Sigmoid colon (tissue), 7 donors: Measurements from ENCODE around the gene L3MBTL1. TPM values are rescaled to one million over a fixed set of nuclear protein-coding genes. Genes with fewer than 3 reads are reported as not detected.

Source experiments
- DNase-seq: peaks from one replicate; pipeline ENCODE4 v3.0.0-alpha.2; 2019
- H3K27ac ChIP-seq, 4 donors: fragments of 200-600 bp; sonication (generic); one replicate each; pipeline ENCODE4 v1.5.1; 2016 to 2019; ENCODE audit warnings: mild to moderate bottlenecking in 1 of 4
- H3K27me3 ChIP-seq, 3 donors: fragments of 200-600 bp; sonication (generic); one replicate each; pipeline ENCODE4 v1.5.1; 2019; ENCODE audit warnings: mild to moderate bottlenecking in 1 of 3
- H3K36me3 ChIP-seq, 4 donors: fragments of 200-600 bp; sonication (generic); one replicate each; pipeline ENCODE4 v1.5.1; 2016 to 2019
- H3K4me1 ChIP-seq, 4 donors: fragments of 200-600 bp; sonication (generic); one replicate each; pipeline ENCODE4 v1.5.1; 2017 to 2019
- H3K4me3 ChIP-seq, 4 donors: fragments of 200-600 bp; sonication (generic); one replicate each; pipeline ENCODE4 v1.5.1; 2017 to 2019; ENCODE audit warnings: mild to moderate bottlenecking in 2 of 4, moderate library complexity in 1 of 4
- H3K9me3 ChIP-seq, 4 donors: fragments of 200-600 bp in 3 of 4; sonication (generic) in 3 of 4; one replicate each; pipeline versions ENCODE4 v1.5.1 to v1.6.1; 2013 to 2019
- EP300 ChIP-seq, 4 donors: sonication (generic); formaldehyde crosslinking; IDR thresholded peaks; one replicate each; pipeline ENCODE4 v1.6.1; 2017; ENCODE audit warnings: antibody characterized with exemption in 4 of 4
- POLR2A ChIP-seq, 2 donors: fragments of 450-650 bp; IDR thresholded peaks; one replicate each; pipeline ENCODE4 v1.6.1; 2016; ENCODE audit warnings: antibody characterized with exemption in 2 of 2, mild to moderate bottlenecking in 2 of 2, moderate library complexity in 2 of 2
- POLR2AphosphoS5 ChIP-seq, 4 donors: sonication (generic); formaldehyde crosslinking; IDR thresholded peaks; one replicate each; pipeline ENCODE4 v1.6.1; 2017; ENCODE audit warnings: antibody characterized with exemption in 4 of 4
- WGBS, 2 donors: extraction: QIAGEN DNeasy Blood & Tissue Kit; methylation state at CpG; one replicate each; pipeline ENCODE4 v1.1.7; 2013; 5-methylcytosine and 5-hydroxymethylcytosine counted together
- intact Hi-C: fragments of 100-400 bp; cut with DNase I; formaldehyde crosslinking; loops from one replicate; pipeline ENCODE4 v1.15.1; 2023
- polyA plus RNA-seq, 3 donors: library from polyadenylated mRNA; stranded (reverse); fragments of 200-250 nt; gene quantifications; one replicate each; pipeline ENCODE4 v1.2.3, GENCODE V29; 2013
- total RNA-seq, 4 donors: library from RNA; depleted of rRNA; stranded (reverse); fragments of >200 nt; gene quantifications; one replicate each; pipeline ENCODE4 v1.1.0, GENCODE V29; 2016
- TF ChIP-seq, protein P1 (sequence below), 4 experiments: fragments of 450-650 bp in 3 of 4; fragments of 200-600 bp in 1 of 4; IDR thresholded peaks; one replicate each; pipeline ENCODE4 v1.5.1; 2016 to 2019; ENCODE audit warnings: antibody characterized with exemption in 4 of 4, mild to moderate bottlenecking in 3 of 4, moderate library complexity in 2 of 4
- donor health status: healthy with polysubstance abuse.
- donor health status: Bipolar disorder and iron deficiency.
- donor health status: healthy.

Gene L3MBTL1
- total and polyA plus RNA-seq, 7 donors, result 0.46 to 26.9 (median 9.0) TPM

DNA sequence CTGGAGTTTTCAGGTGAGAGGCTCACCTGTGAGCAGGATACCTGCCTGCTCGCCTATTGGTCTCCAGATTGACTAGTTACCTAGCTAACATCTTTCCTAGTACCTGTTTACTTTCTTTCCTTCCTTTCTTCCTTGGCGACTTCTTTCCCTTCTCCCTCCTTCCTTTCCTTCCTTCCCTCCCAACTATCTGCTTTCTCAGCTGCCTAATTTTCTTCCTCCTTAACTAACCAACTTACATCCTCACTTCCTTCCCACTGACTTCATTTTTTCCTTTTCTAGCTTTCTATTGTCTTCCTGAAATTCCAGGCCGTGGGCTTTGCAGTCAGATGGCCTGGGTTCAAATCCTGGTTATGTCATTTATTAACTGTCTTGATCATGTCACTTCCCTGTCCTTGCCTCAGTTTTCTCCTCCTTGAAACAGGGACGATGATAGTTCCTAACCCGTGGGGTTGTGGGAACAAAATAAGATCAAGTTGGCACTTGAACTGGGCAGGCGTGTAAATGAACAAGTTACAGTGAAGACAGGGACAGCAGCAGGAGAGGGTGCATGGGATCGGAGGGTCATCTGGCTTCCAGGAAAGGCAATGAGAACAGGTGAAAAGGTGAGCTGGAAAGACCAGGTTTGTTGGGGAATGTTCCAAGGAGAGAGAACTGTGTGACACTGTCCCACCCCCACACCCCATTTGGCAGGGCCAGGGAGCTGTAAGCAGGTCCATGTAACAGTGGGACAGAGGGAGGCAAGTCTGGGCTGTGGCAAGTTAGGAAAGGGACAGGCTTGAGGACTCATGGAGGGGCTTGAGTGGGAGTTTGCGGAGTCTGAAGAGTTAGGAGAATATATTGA, 51.9 kb downstream of the L3MBTL1 start:
- H3K27ac ChIP-seq, result no peak overlapping the region
- intact Hi-C loops, result no loop called here
- no peak for DNase-seq
- no peaks in the 10 kb centered on the region for H3K4me1 ChIP-seq
- H3K27me3 ChIP-seq, result no peaks in the 10 kb centered on the region
- TF ChIP-seq POLR2A (IDR thresholded peaks at IDR 0.05) (no peak), EP300 (IDR thresholded peaks at IDR 0.05) (no peak)
- no peak overlapping the region for H3K4me3 ChIP-seq
- no peaks in the 10 kb centered on the region for H3K9me3 ChIP-seq
- WGBS, 2 donors, result 28 to 68% methylated on average over 8 of the region's 8 CpGs
- H3K36me3 ChIP-seq, result no peaks in the 10 kb centered on the region

DNA sequence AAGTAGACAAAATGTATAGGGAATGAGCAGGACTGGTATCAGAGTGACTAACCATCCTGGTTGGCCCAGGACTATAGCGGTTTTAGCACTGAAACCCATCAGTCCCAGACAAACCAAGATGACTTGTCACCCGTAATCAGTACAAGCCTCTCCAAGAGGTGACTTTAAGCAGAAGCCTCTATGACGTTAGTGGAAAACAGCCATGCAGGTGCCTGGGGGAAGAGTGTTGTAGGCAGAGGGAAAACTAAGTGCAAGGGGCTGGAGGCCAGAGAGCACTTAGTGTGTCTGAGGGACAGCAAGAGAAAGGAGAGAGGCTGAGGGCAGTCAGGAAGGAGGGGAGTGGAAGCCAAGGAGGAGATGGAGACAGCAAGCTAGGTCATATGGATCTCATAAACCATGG, 53.5 kb downstream of the L3MBTL1 start:
- TF ChIP-seq POLR2A (IDR thresholded peaks at IDR 0.05), result no peak
- TF ChIP-seq, protein P1, sequence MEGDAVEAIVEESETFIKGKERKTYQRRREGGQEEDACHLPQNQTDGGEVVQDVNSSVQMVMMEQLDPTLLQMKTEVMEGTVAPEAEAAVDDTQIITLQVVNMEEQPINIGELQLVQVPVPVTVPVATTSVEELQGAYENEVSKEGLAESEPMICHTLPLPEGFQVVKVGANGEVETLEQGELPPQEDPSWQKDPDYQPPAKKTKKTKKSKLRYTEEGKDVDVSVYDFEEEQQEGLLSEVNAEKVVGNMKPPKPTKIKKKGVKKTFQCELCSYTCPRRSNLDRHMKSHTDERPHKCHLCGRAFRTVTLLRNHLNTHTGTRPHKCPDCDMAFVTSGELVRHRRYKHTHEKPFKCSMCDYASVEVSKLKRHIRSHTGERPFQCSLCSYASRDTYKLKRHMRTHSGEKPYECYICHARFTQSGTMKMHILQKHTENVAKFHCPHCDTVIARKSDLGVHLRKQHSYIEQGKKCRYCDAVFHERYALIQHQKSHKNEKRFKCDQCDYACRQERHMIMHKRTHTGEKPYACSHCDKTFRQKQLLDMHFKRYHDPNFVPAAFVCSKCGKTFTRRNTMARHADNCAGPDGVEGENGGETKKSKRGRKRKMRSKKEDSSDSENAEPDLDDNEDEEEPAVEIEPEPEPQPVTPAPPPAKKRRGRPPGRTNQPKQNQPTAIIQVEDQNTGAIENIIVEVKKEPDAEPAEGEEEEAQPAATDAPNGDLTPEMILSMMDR (IDR thresholded peaks at IDR 0.05), result no peak
- no peak for TF ChIP-seq POLR2AphosphoS5 (IDR thresholded peaks at IDR 0.05)
- TF ChIP-seq EP300 (IDR thresholded peaks at IDR 0.05), result no peak
- H3K4me3 ChIP-seq, result no peak overlapping the region
- no peaks in the 10 kb centered on the region for H3K27me3 ChIP-seq
- H3K36me3 ChIP-seq, result no peaks in the 10 kb centered on the region
- no peaks in the 10 kb centered on the region for H3K9me3 ChIP-seq
- no peaks in the 10 kb centered on the region for H3K4me1 ChIP-seq
- no peak overlapping the region for H3K27ac ChIP-seq
- WGBS, 2 donors, result 86% methylated on average over 3 of the region's 3 CpGs
- DNase-seq, result no peak
- intact Hi-C loops, result no loop called here

DNA sequence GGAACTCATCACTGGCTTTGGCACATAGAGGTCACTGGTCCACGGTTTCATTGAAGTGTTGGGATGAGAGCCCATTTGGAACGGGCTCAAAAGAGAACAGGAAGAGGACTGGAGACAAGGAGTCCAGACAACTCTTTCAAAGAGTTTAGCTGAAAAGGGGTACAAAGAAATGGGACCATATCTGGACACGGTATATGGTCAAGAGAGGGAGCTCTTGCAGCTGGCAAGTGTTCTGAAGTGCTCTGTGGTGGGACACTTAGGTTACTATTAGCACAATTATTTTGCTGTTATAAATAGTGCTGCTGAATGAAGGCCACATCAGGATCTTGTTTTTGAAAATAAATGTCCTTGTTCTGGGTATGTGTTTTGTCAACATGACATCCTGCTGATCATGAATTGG, 55.9 kb downstream of the L3MBTL1 start:
- DNase-seq, result no peak
- intact Hi-C loops, result no loop called here
- H3K27ac ChIP-seq, result no peak overlapping the region
- H3K4me1 ChIP-seq, result no peaks in the 10 kb centered on the region
- H3K9me3 ChIP-seq, result no peaks in the 10 kb centered on the region
- no peak overlapping the region for H3K4me3 ChIP-seq
- H3K27me3 ChIP-seq, result no peaks in the 10 kb centered on the region
- TF ChIP-seq POLR2A (IDR thresholded peaks at IDR 0.05), result no peak
- TF ChIP-seq, protein P1 (IDR thresholded peaks at IDR 0.05), result no peak
- no peak for TF ChIP-seq EP300 (IDR thresholded peaks at IDR 0.05)
- TF ChIP-seq POLR2AphosphoS5 (IDR thresholded peaks at IDR 0.05), result no peak
- H3K36me3 ChIP-seq, result no peaks in the 10 kb centered on the region
- 71 to 73% methylated on average over 3 of the region's 3 CpGs for WGBS, 2 donors

DNA sequence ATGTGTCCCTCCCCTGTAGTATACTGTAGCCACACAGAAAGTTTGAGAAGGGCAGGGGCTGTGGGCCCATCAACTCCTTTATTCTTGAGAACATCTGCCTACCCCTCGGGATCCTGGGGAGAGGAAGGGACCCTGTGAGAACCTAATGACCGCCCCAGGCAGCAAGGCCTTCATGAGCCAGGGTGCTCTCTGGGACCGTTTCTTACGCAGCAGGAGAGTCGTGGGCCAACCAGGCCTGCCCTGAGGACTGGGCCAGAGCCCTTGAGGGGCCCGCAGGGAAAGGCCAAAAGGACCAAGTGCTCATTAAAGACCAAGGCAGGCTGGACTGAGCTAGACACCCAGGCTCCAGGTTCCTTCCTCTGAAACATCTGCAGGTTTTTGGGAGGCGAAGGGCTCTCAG, 56.5 kb downstream of the L3MBTL1 start:
- Histone ChIP-seq H3K9me3 (no peaks in the 10 kb centered on the region), H3K36me3 (no peaks in the 10 kb centered on the region), H3K27me3 (no peaks in the 10 kb centered on the region), H3K27ac (no peak overlapping the region), H3K4me1 (no peaks in the 10 kb centered on the region), H3K4me3 (no peak overlapping the region)
- no peak for DNase-seq
- 95 to 96% methylated on average over 7 of the region's 7 CpGs for WGBS, 2 donors
- TF ChIP-seq, protein P1 (IDR thresholded peaks at IDR 0.05), result no peak
- no peak for TF ChIP-seq POLR2AphosphoS5 (IDR thresholded peaks at IDR 0.05)
- TF ChIP-seq EP300 (IDR thresholded peaks at IDR 0.05), result no peak
- TF ChIP-seq POLR2A (IDR thresholded peaks at IDR 0.05), result no peak
- intact Hi-C loops, result no loop called here

DNA sequence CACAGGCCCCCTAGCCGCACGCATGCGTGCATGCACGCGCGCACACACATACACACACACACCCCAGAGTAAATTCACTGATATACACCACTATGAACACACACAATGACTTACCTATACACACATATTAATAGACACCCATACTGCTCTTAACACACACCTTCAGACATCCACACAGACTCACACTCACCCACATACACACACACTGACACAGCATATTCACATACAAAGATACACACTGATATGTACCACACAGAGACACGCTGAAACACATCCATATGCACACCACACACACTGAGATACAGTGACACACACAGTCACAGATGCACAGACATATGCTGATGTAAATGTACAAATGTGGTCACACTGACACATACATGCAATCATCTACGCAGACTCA, 57.0 kb downstream of the L3MBTL1 start:
- intact Hi-C loops, result no loop called here
- H3K4me1 ChIP-seq, result no peaks in the 10 kb centered on the region
- 98% methylated on average over 8 of the region's 8 CpGs for whole genome bisulfite sequencing, 2 donors
- H3K27me3 ChIP-seq, result no peaks in the 10 kb centered on the region
- TF ChIP-seq, protein P1 (IDR thresholded peaks at IDR 0.05), result no peak
- TF ChIP-seq EP300 (IDR thresholded peaks at IDR 0.05) (no peak), POLR2A (IDR thresholded peaks at IDR 0.05) (no peak), POLR2AphosphoS5 (IDR thresholded peaks at IDR 0.05) (no peak)
- no peaks in the 10 kb centered on the region for H3K36me3 ChIP-seq
- no peak overlapping the region for H3K4me3 ChIP-seq
- no peak for DNase-seq
- H3K27ac ChIP-seq, result no peak overlapping the region
- no peaks in the 10 kb centered on the region for H3K9me3 ChIP-seq
